ENCODE results near the gene GOLGB1.

GOLGB1 gene

DNA sequence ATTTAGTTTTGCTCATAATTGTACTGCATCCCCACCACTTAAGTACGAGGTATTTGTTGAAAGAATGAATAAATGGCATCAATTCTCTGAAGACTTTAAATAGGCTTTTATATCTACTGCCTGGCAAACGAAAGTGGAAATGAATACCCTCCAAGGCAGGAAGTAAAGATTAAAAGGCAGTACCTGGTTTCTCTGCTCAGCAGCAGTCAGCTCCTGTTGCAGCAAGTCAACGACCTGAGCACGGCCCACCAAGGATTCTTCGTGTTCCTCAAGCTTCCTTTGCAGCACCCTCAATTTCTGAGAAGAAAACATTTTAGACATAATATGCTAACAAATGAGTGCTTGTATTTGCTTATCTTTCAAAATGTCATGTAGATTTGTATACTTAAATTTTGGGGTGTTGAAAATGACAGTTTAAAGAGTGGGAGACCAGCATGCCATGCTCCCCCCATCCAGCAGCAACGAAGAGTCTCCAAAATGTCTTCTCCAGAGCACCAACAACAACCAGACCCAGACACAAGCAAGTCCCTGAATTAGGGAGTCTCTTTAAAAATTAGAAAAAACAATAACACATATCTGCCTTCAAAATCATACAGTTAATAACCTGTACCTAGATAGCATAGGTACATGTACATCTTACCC lies 31.2 kb downstream of the GOLGB1 start:
- DNase-seq (ENCODE audit: low read depth, low spot score): no peak
- H3K4me3 ChIP-seq (ENCODE audit: low read depth, low read length): no peak overlapping the region
- ChIA-PET POLR2A (no interaction called here), CTCF (no interaction called here)
- TF ChIP-seq, protein P1, sequence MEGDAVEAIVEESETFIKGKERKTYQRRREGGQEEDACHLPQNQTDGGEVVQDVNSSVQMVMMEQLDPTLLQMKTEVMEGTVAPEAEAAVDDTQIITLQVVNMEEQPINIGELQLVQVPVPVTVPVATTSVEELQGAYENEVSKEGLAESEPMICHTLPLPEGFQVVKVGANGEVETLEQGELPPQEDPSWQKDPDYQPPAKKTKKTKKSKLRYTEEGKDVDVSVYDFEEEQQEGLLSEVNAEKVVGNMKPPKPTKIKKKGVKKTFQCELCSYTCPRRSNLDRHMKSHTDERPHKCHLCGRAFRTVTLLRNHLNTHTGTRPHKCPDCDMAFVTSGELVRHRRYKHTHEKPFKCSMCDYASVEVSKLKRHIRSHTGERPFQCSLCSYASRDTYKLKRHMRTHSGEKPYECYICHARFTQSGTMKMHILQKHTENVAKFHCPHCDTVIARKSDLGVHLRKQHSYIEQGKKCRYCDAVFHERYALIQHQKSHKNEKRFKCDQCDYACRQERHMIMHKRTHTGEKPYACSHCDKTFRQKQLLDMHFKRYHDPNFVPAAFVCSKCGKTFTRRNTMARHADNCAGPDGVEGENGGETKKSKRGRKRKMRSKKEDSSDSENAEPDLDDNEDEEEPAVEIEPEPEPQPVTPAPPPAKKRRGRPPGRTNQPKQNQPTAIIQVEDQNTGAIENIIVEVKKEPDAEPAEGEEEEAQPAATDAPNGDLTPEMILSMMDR (IDR thresholded peaks at IDR 0.05; ENCODE audit: insufficient read depth, low read length, missing control alignments): no peak

DNA sequence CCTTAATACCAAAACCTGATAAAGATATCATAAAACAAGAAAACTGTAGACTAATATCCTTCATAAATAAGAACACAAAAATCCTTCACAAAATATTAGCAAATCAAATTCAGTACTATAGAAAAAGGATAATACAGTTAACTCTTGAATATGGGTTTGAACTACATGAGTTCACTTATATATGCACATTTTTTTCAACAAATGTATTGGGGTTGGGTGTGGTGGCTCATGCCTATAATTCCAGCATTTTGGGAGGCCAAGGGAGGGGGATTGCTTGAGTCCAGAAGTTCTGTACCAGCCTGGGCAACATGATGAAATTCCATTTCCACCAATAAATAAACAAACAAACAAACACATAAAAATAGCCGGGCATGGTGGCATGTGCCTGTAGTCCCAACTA lies 39.2 kb downstream of the GOLGB1 start:
- POLR2A ChIA-PET: no interaction called here

DNA sequence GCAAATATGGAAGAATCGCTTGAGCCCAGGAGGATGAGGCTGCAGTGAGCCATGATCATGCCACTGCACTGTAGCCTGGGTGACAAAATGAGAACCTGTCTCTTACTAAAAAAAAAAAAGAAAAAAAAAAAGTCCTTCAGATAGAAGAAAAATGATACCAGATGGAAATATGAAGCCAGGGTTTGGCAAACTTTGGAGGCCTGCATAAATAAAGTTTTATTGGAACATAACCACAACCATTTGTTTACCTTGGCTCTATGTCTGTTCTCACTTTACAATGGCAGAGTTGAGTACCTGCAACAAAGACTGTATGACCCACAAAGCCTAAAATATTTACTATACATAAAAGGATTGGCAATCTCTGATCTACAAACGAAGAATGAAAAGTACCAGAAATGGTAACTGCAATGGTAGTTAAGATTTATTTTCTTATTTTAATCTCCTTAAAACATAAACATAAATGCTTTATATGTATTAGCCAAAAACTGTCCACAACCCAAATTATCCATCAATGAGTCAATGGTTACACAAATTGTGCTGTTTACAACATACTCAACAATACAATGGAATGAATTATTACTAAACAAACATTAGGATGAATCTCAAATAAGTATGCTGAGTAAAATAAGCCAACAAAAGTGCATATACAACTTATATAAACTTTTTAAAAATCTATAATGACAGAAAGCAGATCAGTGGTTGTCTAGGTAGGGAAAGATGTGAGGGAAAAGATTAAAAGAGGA lies 41.8 kb downstream of the GOLGB1 start:
- DNase-seq (ENCODE audit: low read depth, low spot score): no peak
- H3K4me3 ChIP-seq (ENCODE audit: low read depth, low read length): no peak overlapping the region
- TF ChIP-seq, protein P1 (IDR thresholded peaks at IDR 0.05; ENCODE audit: insufficient read depth, low read length, missing control alignments): no peak
- POLR2A ChIA-PET: no interaction called here
- CTCF ChIA-PET: no interaction called here

More for the DNA sequence above, 39.2 kb downstream of the GOLGB1 start:
- DNase-seq (ENCODE audit: low read depth, low spot score): no peak
- H3K4me3 ChIP-seq (ENCODE audit: low read depth, low read length): no peak overlapping the region
- TF ChIP-seq, protein P1 (IDR thresholded peaks at IDR 0.05; ENCODE audit: insufficient read depth, low read length, missing control alignments): no peak
- CTCF ChIA-PET: no interaction called here

DNA sequence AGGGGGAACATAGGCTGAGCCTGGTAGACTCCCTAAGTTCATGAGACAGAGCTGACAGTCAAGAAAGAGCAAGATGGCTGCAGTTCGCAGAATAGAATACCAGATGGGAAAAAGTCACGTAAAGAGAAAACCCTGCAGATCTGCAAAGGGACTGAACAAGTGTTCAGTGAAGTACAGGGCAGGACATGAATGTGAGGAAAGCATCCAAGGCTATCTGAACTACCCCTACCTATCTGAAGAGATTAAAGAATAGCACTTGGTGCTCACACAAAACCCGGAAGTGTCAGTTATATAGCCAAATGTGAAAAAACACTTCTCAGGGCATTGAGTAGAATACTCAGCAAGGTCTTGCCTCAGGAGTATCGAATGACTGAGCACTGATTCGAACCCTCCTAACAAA lies 44.0 kb downstream of the GOLGB1 start:
- no peak for DNase-seq (ENCODE audit: low read depth, low spot score)
- H3K4me3 ChIP-seq (ENCODE audit: low read depth, low read length): no peak overlapping the region
- POLR2A ChIA-PET: no interaction called here
- CTCF ChIA-PET: no interaction called here
- TF ChIP-seq, protein P1 (IDR thresholded peaks at IDR 0.05; ENCODE audit: insufficient read depth, low read length, missing control alignments): no peak

DNA sequence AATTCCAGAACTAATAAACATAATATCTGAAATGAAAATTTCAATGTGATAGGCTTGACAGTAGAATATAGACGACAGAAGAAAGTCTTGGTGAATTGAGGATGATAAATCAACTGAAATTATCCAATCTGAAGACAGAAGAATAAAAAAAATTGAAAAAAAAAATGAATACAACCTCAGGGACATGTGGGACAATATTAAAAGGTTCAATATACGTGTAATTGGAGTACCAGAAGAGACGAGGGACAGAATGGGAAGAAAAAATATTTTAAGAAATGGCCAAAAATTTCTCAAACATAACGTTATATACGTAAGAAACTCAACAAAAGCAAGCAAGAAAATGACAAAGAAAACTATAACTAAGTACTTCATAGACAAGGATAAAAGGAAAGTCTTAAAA lies 45.6 kb downstream of the GOLGB1 start:
- no peak for DNase-seq (ENCODE audit: low read depth, low spot score)
- TF ChIP-seq, protein P1 (IDR thresholded peaks at IDR 0.05; ENCODE audit: insufficient read depth, low read length, missing control alignments): no peak
- H3K4me3 ChIP-seq (ENCODE audit: low read depth, low read length): no peak overlapping the region
- POLR2A ChIA-PET: no interaction called here
- CTCF ChIA-PET: no interaction called here

DNA sequence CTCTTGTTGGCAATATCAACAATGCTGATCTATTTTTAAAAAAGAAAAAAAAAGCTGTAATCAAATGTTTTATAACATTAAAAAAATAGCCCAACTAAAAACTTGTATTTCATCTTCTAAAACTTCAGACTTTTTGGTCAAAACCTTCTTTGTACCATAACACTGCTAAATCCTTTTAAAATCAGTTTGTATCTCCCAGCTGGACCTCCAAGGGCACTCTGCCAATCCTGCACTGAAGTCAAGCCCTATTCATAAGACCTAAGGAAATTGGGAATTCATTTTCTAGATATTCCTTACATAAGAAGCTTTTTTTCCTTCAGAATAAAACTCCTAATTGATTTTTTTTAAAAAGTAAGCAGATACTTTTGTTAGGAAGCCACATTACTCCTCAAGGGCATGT lies 50.6 kb downstream of the GOLGB1 start:
- TF ChIP-seq, protein P1 (IDR thresholded peaks at IDR 0.05; ENCODE audit: insufficient read depth, low read length, missing control alignments): no peak
- no peak overlapping the region for H3K4me3 ChIP-seq (ENCODE audit: low read depth, low read length)
- POLR2A ChIA-PET: interaction anchor here (1.0 kb wide), 1 partner anchor 16 kb away, joined by 3 read pairs; no protein-coding TSS in a partner anchor
- CTCF ChIA-PET: no interaction called here
- DNase-seq (ENCODE audit: low read depth, low spot score): no peak

Measured in AG04449 (cell line).